Inferior parietal cortex (tissue), 1 donor: Measurements from ENCODE around the gene TMEM50B.
"Not testable (repeated sequence)": the region's sequence is repeated elsewhere in the genome, so short reads cannot be mapped to it uniquely, and the experiment has no call there.

ENCODE experiments used
- DNase-seq: peaks from one replicate; pipeline ENCODE4 v3.0.0-alpha.2; 2016; ENCODE audit errors: extremely low spot score

Gene TMEM50B

DNA sequence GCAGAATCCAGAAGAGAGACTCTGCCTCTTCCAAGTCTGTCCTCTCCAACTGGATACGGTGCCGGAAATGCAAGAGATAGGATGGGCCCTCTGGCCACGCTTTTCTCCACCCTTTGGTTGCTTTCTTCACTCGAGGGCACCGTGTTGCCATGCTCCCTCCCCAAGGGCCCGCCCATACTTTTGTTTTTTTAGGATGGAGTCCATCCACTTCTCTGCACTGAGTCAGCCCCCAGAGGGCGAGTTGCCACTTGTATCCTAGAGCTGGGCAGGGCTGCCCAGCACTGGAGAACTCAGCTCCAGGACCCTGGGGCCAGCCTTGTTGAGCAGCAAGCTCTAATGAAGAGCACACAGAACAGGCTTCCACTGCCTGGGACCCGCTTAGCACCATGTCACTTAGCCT lies 51.1 kb downstream of the TMEM50B start:
- no peak for DNase-seq

DNA sequence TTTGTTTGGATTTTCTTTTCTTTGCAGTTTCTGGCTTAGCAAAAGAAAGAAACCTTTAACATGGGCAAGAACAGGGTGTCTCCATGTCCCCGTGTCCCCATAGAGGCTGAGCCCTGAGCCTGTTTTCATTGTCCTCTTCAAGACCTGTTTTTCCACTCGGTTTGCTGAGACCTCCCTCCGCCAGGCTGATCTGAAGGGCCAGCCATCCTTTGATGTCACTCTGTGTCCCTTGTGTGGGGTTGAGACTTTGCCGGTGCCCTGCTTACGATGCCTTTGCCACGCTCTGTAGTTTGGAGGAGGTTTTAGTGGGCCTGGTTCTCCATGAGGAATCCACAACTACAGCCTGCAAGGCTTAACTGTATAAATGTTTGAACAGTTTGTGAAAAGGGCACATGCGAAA lies 52.7 kb downstream of the TMEM50B start:
- DNase-seq, result no peak

DNA sequence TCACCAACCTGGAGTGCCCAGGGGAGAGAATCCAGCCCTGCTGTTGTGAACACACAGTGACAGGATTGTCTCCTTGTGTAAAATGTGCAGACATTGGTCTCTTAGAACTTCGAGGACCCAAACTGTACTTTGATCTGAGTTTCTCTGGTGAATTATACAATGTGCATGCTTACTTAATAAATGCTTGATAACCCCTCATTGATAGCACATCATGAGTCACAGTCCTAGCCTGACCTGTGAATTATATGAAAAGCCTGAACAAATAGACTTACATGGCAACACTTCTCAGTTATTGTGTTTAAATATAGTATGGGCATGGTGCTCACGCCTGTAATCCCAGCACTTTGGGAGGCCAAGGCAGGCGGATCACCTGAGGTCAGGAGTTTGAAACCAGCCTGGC lies 53.9 kb downstream of the TMEM50B start:
- DNase-seq, result no peak

DNA sequence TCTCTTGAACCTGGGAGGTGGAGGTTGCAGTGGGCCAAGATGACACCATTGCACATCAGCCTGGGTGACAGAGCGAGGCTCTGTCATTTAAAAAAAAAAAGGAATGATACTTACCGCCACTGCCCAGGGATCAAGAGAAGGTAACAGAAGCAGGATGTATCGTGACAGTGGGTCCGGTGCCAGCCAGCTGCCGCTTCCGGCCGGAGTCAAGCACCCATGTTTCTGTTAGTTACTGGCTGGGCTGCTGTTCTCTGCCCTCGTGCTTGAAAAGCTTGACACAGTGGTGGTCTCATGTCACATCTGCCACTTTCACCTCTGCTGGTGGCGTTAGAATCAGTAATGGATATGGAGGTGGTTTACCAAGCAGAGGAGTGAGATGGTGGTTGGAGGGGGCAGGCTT lies 55.6 kb downstream of the TMEM50B start:
- no peak for DNase-seq

DNA sequence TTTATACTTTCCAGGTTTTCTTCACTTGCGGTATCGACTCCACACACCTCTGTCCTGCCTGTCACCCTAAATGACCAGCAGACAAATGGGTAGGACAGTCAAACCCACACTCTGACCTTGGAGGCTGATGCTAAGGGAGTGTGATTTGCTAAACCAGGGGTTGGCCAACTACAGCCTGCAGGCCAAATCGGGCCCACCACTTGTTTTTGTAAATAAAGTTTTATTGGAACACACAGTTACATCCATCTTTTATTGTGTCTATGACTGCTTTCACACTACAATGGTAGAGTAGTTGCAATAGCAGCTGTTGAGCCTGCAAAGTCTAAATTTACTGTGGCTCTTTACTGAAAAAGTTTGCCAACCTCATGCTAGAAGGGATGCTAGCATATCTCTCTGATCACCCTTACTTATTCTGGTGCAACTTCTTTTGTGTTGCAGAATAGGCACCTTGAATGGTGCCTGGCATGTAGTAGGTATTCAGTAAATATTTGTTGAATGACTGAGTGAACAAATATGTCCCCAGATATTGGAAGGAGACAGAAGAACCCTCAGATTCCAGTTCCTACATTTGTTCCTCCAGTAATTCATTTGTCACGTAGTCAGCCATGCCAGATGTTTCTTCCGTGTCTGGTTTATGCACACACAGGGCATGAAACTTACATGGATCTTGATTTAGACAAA lies 57.9 kb downstream of the TMEM50B start:
- DNase-seq, result no peak

DNA sequence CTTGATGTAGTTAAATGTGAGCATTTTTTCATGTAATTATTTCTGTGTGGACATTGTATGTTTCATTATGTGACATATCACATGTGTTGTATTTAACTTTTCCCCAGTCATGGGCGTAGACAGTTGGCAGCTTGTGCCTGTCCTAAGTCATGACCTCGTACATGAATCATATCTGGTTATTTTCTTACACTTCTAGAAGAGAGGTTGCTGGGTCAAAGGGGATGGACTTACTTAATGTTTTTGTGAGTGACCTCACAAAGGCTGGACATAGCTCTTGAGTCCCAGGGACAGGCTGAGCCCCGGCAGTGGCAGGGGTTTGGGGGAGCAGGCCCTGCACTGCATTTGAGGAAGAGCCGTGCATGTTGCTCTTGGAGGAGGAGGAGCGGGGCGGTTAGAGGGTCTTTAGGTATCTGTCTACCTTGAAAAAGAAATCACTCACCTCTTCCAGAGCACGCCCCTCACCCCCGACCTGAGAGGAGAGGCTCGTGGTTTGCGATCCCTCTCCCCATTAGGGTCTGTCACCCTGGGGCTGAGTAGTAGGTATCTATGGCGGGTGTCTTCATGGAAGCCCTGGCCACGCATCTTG lies 60.1 kb downstream of the TMEM50B start:
- DNase-seq, result no peak

DNA sequence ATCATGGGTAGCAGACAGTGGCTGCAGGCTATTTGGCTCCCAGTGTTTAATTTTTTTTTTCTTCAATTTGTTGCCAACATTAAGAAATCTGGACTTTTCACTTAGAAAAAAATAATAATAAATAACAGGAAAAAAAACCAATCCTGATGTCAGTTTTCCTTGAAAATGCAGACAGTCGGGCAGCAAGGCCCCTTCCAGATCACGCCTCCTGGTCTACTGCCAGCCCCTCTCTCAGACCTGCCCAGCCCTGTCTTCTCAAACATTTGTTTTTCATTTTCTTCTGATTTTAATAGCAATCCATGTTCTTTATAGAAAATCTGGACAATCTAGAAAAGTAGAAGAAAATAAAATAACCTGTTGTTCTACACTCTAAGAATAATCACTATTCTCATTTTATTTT lies 61.1 kb downstream of the TMEM50B start:
- no peak for DNase-seq

DNA sequence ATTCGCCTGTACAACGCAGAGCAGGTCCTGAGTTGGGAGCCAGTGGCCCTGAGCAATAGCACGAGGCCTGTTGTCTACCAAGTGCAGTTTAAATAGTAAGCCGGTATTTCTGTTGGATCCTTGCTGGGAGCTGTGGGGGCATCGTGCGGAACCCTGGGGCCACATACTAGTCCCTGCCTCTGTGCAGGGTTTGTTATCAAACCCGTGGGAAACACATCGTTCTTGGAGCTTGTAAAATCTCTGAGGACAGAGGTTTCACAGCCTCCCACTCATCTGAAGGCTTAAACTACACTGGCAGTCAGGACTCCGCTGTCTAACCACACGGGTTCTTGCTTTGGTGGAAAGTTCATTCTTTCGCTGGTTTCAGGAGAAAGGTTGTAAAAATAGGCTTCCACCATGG lies 64.8 kb downstream of the TMEM50B start:
- no peak for DNase-seq

DNA sequence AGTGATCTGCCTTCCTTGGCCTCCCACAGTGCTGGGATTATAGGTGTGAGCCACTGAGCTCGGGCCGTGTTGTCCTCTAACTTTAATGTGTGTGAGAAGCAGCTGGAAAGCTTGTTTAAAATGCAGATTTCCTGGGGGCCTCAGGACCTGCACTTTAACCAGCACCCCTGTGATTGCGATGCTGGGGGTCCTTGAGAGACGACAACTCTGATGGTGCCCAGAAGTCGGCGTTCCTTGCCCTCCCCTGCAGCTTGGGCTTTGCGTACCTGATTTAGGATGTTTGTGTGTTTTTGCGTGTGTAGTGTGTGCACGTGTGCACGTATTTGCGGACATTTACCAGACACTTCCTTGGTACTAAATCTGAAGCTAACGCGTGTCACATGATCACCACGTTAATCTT lies 65.7 kb downstream of the TMEM50B start:
- DNase-seq, result no peak

DNA sequence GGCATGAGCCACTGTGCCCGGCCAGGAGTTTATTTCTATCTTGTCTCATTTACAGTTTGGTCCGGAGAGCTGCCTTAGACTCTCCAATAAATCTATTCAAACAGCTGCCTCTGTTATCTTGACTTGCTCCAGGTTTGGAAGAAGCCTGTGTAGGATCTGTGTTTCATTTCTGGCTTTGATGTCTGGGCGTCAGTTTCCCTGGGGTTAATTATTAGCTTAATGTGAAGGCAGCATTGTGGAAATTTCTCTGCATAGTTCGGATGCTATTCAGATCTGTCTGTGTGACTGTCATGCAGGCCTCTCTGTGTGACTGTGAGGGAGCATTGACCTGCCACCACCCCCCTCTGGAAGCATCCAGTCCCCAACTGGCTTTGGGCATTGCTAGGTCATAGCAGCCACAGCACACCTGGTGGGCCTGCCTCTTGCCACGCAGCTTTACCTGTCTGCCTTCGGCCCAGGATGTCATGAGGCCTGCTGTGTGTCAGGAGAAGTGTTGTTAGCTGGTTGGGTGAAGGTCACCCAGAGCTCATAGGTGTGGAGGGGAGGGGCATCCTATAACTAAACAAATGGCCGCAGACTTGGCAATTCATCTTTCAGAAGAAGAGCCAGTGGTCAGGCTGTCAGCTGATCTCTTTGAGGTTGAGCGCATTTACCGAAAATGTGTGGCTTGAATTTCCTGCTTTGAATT lies 66.8 kb downstream of the TMEM50B start:
- DNase-seq, result no peak

DNA sequence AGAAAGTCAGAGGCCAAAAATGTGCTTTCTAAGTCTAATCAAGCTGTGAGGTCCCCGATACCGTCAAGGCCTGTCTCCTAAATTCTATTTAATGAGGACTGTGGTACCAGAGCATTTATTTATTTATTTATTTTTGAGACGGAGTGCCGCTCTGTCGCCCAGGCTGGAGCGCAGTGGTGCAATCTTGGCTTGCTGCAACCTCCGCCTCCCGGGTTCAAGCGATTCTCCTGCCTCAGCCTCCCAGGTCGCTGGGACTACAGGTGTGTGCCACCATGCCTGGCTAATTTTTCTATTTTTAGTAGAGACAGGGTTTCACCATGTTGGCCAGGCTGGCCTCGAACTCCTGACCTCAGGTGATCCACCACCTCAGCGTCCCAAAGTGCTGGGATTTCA lies 67.3 kb downstream of the TMEM50B start:
- not testable (repeated sequence) for DNase-seq

DNA sequence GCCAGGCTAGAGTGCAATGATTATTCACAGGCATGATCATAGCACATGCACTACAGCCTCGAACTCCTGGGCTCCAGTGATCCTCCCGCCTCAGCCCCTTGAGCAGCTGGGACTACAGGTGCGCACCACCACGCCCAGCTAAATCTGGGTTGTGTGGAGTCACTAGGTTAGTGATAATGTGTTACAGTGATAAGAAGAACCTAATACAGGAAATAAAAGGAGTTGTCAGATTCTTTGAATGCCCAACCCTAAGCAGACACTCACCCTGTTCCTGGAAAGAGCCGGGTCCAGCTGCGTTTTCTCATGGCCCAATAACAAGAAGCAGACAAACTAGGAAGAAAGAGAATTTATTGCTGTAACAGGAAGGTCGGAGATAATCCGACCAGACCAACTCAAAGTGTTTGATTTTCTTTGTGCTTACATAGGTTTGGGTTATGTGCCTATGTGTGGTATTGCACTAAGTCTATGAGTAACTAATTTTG lies 67.8 kb downstream of the TMEM50B start:
- no peak for DNase-seq

DNA sequence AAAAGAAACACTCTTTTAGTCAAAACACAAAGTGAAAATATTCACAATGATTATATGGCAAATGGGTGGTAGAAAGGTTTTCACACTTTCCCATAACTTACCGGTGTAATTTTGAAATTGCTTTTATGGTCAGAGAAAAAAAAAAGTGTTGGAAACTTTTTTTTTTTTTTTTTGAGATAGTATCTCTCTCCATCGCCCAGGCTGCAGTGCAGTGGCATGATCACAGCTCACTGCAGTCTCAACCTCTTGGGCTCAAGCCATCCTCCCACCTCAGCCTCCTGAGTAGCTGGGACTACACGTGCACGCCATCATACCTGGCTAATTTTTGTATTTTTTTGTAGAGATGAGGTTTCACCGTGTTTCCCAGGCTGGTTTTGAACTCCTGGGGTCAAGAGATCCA lies 73.3 kb downstream of the TMEM50B start:
- no peak for DNase-seq

DNA sequence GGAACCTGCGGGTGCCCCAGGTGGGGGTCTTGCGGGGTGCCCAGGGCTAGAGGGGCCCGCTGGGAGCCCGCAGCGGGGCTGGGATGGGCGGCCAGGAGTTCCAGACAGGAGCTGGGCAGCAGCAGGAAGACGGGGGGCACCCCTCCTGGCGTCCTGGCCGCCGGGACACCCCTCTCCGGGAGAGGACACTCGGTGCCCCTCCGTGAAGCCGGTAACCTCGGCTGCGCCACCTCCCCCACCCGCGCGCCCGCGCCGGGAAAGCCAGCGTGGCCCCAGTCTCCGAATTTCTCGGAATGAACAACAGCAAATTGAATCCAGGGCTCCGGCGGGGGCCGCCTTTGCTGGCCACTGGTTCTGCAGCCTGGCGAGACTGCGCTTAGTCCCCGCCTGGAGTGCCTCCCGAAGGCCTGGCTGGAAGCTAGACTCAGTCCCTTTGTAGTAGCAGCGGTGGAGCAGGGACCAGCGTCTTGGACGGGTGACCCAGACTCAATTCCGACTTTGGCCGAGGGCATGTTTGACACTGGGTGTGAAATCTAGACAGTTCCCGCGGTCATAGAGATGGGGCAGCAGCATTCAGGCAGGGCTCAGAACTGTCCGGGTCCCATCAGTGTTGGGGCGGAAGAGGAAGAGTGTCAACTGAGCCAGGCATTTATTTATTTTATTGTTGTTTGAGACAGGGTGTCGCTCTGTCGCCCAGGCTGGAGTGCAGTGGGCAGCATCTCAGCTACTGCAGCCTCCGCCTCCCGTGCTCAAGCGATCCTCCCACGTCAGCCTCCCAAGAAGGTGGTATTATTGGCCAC lies 75.8 kb downstream of the TMEM50B start:
- peak; percentile 55 for DNase-seq

DNA sequence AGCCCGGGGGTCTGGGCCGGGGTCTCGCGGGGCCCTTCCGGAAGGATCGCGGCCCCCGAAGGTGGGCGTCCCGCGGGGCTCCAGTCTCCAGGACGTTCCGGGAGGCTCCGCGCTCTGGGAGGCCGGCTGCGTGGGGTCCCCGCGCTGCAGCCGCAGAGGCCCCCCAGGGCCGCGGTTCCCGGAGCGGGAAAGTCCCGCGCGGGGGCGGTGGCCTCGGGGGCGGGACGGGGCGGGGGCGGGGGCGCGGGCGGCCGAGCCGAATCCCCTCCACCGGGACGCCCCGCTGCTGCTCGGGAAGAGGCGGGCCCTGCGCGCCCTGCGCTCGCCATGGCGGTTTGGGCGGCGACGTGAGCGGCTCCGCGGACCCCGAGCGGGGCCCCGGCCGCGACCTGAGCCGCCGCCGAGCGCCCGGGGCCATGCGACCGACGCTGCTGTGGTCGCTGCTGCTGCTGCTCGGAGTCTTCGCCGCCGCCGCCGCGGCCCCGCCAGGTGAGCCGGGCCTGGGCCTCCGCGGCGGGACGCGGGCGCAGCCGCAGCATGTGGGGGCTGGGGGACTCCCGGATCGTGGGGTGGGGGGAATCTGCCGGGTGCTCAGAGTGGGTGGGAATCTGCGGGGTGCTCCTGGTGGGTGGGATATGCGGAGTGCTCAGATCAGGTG lies 76.5 kb downstream of the TMEM50B start, which contains the start of gene IFNGR2:
TSS of gene IFNGR2 (plus strand) at position 286 of the 658 bp plus-strand sequence. CDS start at position 417, 131 bp downstream.
- DNase-seq, result no peak

DNA sequence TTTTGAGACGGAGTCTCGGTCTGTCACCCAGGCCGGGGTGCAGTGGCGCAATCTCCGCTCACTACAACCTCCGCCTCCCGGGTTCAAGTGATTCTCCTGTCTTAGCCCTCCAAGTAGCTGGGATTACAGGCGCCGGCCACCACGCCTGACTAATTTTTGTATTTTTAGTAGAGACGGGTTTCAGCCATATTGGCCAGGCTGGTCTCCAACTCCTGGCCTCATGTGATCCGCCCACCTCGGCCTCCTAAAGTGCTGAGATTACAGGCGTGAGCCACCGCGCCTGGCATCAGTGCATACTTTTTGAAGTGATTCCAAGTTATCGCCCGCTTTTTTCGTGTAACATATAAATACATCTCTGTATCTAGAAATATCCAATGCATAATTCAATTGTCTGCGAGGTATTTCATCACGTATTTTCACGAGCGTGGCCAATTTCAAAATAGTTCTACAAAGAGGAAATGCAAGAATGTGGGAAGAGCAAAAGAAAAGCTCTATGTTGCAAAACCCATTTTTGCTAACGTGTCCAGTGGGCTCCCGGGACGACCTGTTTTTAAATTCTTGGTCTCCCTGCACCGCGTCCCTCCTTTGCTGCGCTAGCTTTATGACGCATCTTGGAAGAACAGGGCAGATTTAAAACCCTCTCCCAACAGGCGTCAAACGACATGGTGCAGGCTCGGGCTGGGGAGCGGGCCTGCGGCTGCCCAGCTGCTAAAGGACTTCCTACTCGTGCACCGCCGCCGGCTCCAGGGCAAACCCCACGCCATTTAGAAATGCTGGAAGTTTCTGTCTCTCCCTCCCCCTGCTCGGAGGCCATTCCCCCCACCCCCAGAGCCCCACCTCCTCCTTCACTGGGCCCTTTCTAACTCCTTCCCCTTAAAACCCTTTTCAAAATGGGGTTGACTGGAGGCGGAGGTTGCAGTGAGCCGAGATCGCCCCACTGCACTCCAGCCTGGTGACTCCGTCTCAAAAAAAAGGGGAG lies 77.5 kb downstream of the TMEM50B start:
- peak; percentile 61 for DNase-seq

DNA sequence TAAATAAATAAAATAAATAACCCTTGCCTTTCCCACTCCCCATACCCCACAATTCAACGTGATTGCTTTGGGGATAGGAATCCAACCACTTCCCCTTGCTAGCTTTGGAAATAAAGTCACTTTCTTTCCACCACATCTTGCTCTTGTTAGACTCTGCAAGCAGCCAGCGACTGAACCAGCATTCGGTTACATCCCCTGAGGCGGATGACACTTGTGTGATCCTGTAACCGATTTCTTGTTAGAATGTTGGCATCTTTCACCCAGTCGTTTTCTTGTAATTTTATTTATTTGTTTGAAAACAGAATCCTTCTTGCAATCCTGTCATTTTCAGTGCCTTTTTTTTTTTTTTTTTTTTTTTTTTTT lies 78.2 kb downstream of the TMEM50B start:
- DNase-seq, result no peak
